Brain microvascular endothelial cell (primary cell): ENCODE results near the gene BRCA2.

Source experiments
- DNase-seq: peaks from one replicate; pipeline ENCODE4 v3.0.0-alpha.2; 2020
- H3K27ac ChIP-seq: fragments of 250-450 bp; sonication (Bioruptor Pico); 2 replicates; pipeline ENCODE4 v1.5.1; 2020; ENCODE audit warnings: mild to moderate bottlenecking, moderate library complexity
- H3K27me3 ChIP-seq: fragments of 250-450 bp; sonication (Bioruptor Pico); replicated peaks from 2 replicates; pipeline ENCODE4 v1.5.1; 2020; ENCODE audit warnings: mild to moderate bottlenecking
- H3K36me3 ChIP-seq: fragments of 250-450 bp; sonication (Bioruptor Pico); replicated peaks from 2 replicates; pipeline ENCODE4 v1.5.1; 2020; ENCODE audit warnings: mild to moderate bottlenecking
- H3K4me3 ChIP-seq: 2 replicates; pipeline ENCODE4 v1.5.1; 2011; ENCODE audit warnings: low read depth, mild to moderate bottlenecking, control low read depth, low read length, moderate library complexity
- CTCF ChIP-seq: IDR thresholded peaks from 2 replicates; pipeline ENCODE4 v1.5.1; 2011; ENCODE audit warnings: low read depth, mild to moderate bottlenecking, moderate library complexity, low read length, control low read depth, inconsistent platforms; ENCODE audit errors: missing control alignments
- in situ Hi-C: cut with HindIII; loops from 2 replicates; pipeline ENCODE4 v1.10.0; 2017; ENCODE audit warnings: low sequenced_read_pairs, low pct_ligation_motif_present

Gene BRCA2

GRCh38 chr13:32428581-32429432 is 113.5 kb downstream of the BRCA2 start:
- peak overlapping the region; percentile 66 for H3K4me3 ChIP-seq
- no peaks in the 10 kb centered on the region for H3K36me3 ChIP-seq
- no peak for DNase-seq
- H3K27ac ChIP-seq = no peak overlapping the region
- H3K27me3 ChIP-seq = no peaks in the 10 kb centered on the region
- in situ Hi-C loops = no loop called here
- no peak for TF ChIP-seq CTCF

GRCh38 chr13:32429433-32429909 is 114.2 kb downstream of the BRCA2 start:
- Histone ChIP-seq H3K4me3 (no peak overlapping the region), H3K27ac (no peak overlapping the region), H3K36me3 (no peaks in the 10 kb centered on the region), H3K27me3 (no peaks in the 10 kb centered on the region)
- in situ Hi-C loops = no loop called here
- DNase-seq = no peak
- TF ChIP-seq CTCF = no peak

- H3K36me3 ChIP-seq = no peaks in the 10 kb centered on the region
- TF ChIP-seq CTCF = no peak
- no peak for DNase-seq
- in situ Hi-C loops = no loop called here
- no peak overlapping the region for H3K4me3 ChIP-seq
- H3K27ac ChIP-seq = no peak overlapping the region
- no peaks in the 10 kb centered on the region for H3K27me3 ChIP-seq
Measured at GRCh38 chr13:32430018-32430747, 114.9 kb downstream of the BRCA2 start.

GRCh38 chr13:32431361-32431760 is 116.1 kb downstream of the BRCA2 start:
- H3K4me3 ChIP-seq = no peak overlapping the region
- no peak overlapping the region for H3K27ac ChIP-seq
- in situ Hi-C loops = no loop called here
- DNase-seq = no peak
- no peaks in the 10 kb centered on the region for H3K27me3 ChIP-seq
- no peak for TF ChIP-seq CTCF
- H3K36me3 ChIP-seq = no peaks in the 10 kb centered on the region

- no peak for TF ChIP-seq CTCF
- Histone ChIP-seq H3K36me3 (no peaks in the 10 kb centered on the region), H3K27ac (no peak overlapping the region), H3K27me3 (no peaks in the 10 kb centered on the region), H3K4me3 (no peak overlapping the region)
- in situ Hi-C loops = no loop called here
- no peak for DNase-seq
Measured at GRCh38 chr13:32432856-32433255, 117.5 kb downstream of the BRCA2 start.
